GM18873 (cell line): Measurements from ENCODE around the gene CHMP1A.
"Not testable (repeated sequence)": the region's sequence is repeated elsewhere in the genome, so short reads cannot be mapped to it uniquely, and the experiment has no call there.

Source experiments
- ATAC-seq: cut with Tn5 transposase; IDR thresholded peaks from one replicate; pipeline ENCODE4 v1.9.1; 2021; ENCODE audit warnings: mild to moderate bottlenecking, moderate library complexity, moderate number of reproducible peaks; ENCODE audit not compliant: unreplicated experiment, low FRiP score

CHMP1A gene

GRCh38 chr16:89693289-89693731 is 35.8 kb upstream of the CHMP1A start:
- ATAC-seq: no peak

GRCh38 chr16:89691986-89692569 is 34.6 kb upstream of the CHMP1A start:
- ATAC-seq: no peak

- no peak for ATAC-seq
Observed at GRCh38 chr16:89691231-89691985, 33.9 kb upstream of the CHMP1A start.

GRCh38 chr16:89690392-89690901 is 32.9 kb upstream of the CHMP1A start:
- no peak for ATAC-seq

GRCh38 chr16:89689621-89690020 is 32.1 kb upstream of the CHMP1A start:
- ATAC-seq: not testable (repeated sequence)

- ATAC-seq: no peak
Observed at GRCh38 chr16:89689142-89689541, 31.6 kb upstream of the CHMP1A start.

GRCh38 chr16:89688395-89688794 is 30.9 kb upstream of the CHMP1A start:
- no peak for ATAC-seq

- ATAC-seq: peak; percentile 37
Observed at GRCh38 chr16:89687092-89687940, 29.8 kb upstream of the CHMP1A start.

GRCh38 chr16:89686520-89687091 is 29.1 kb upstream of the CHMP1A start, which contains the start of gene CDK10:
Gene CDK10, plus strand, starts transcription at chr16:89686689. Its CDS starts 22 bp downstream, at chr16:89686711.
- peak; percentile 63 for ATAC-seq

GRCh38 chr16:89685916-89686315 is 28.4 kb upstream of the CHMP1A start:
- no peak for ATAC-seq

GRCh38 chr16:89678258-89678657 is 20.8 kb upstream of the CHMP1A start:
- ATAC-seq: no peak

- no peak for ATAC-seq
Observed at GRCh38 chr16:89672177-89672941, 14.9 kb upstream of the CHMP1A start.

GRCh38 chr16:89671565-89671964 is 14.1 kb upstream of the CHMP1A start:
- ATAC-seq: not testable (repeated sequence)

- ATAC-seq: no peak
Observed at GRCh38 chr16:89670496-89671431, 13.3 kb upstream of the CHMP1A start.

- no peak for ATAC-seq
Observed at GRCh38 chr16:89669755-89670154, 12.2 kb upstream of the CHMP1A start.

- no peak for ATAC-seq
Observed at GRCh38 chr16:89668790-89669158, 11.3 kb upstream of the CHMP1A start.

- no peak for ATAC-seq
Observed at GRCh38 chr16:89667633-89668032, 10.1 kb upstream of the CHMP1A start.

- not testable (repeated sequence) for ATAC-seq
Observed at GRCh38 chr16:89667000-89667399, 9.5 kb upstream of the CHMP1A start.

GRCh38 chr16:89664238-89664637 is 6.7 kb upstream of the CHMP1A start:
- not testable (repeated sequence) for ATAC-seq
